Measurements from ENCODE around the gene SPNS2.

GRCh38 chr17:4587803-4588202, 89.1 kb downstream of the SPNS2 start:
- TF ChIP-seq YY1 (IDR thresholded peaks at IDR 0.05; ENCODE audit: insufficient read depth, insufficient read length) (no peak), ZNF274 (IDR thresholded peaks at IDR 0.05; ENCODE audit: low read depth, low read length) (no peak), SUZ12 (IDR thresholded peaks at IDR 0.05; ENCODE audit: extremely low read depth, insufficient read depth, insufficient read length) (no peak)

All from NT2/D1 (cell line).